Inflammatory macrophage (primary cell): ENCODE measurements around the gene ELP4.

Experiments
- DNase-seq, 2 donors: peaks; one replicate each; pipeline ENCODE4 v3.0.0-alpha.2; 2020 to 2022

ELP4 gene

GRCh38 chr11:31780480-31780971, 271.0 kb downstream of the ELP4 start:
- no peak for DNase-seq

- no peak for DNase-seq
These were observed 272.7 kb downstream of the ELP4 start for GRCh38 chr11:31782257-31782656.

- DNase-seq, result no peak
These were observed 273.7 kb downstream of the ELP4 start for GRCh38 chr11:31783252-31783651.

- no peak for DNase-seq
These were observed 275.0 kb downstream of the ELP4 start for GRCh38 chr11:31784611-31785010.

- no peak for DNase-seq
These were observed 277.6 kb downstream of the ELP4 start for GRCh38 chr11:31786996-31787685.

- no peak for DNase-seq
These were observed 278.5 kb downstream of the ELP4 start for GRCh38 chr11:31788085-31788484.

GRCh38 chr11:31790649-31791048, 281.1 kb downstream of the ELP4 start:
- DNase-seq, result no peak

GRCh38 chr11:31792036-31792435, 282.5 kb downstream of the ELP4 start:
- DNase-seq, result no peak

GRCh38 chr11:31792456-31792855, 282.9 kb downstream of the ELP4 start:
- DNase-seq, result no peak

- no peak for DNase-seq
These were observed 283.7 kb downstream of the ELP4 start for GRCh38 chr11:31793264-31793663.

GRCh38 chr11:31794548-31794947, 285.0 kb downstream of the ELP4 start:
- no peak for DNase-seq

GRCh38 chr11:31795706-31796498, 286.3 kb downstream of the ELP4 start:
- no peak for DNase-seq

GRCh38 chr11:31796499-31797189, 287.1 kb downstream of the ELP4 start:
- DNase-seq, result no peak

- no peak for DNase-seq
These were observed 287.9 kb downstream of the ELP4 start for GRCh38 chr11:31797190-31798056.

GRCh38 chr11:31798057-31798553, 288.5 kb downstream of the ELP4 start:
- no peak for DNase-seq

- DNase-seq, result no peak
These were observed 289.2 kb downstream of the ELP4 start for GRCh38 chr11:31798554-31799434.

- no peak for DNase-seq
These were observed 290.1 kb downstream of the ELP4 start for GRCh38 chr11:31799435-31800397.

- no peak for DNase-seq
These were observed 291.1 kb downstream of the ELP4 start for GRCh38 chr11:31800398-31801265.

- no peak for DNase-seq
These were observed 291.7 kb downstream of the ELP4 start for GRCh38 chr11:31801298-31801702.
